GM19372 (cell line): ENCODE measurements around the gene SH3RF1.

Source experiments
- ATAC-seq: cut with Tn5 transposase; IDR thresholded peaks from one replicate; pipeline ENCODE4 v1.9.1; 2021; ENCODE audit warnings: mild to moderate bottlenecking, low read depth, moderate library complexity; ENCODE audit not compliant: unreplicated experiment

Gene SH3RF1

DNA sequence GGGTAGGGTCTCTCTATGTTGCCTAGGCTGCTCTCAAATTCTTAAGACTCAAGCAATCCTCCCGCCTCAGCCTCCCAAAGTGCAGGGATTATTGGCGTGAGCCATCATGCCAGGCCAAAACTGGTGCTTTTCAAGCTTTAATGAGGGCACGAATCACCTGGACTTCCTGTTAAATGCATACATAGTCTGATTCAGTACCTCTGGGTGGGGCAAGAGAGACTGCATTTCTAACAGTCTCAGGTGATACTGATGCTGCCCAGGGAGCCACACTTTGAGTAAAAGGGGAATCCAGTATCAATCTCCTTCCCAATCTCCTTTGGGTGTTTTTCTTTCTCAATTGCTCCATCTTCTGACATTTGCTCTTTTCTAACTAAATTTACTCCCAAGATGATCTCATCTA is 96.5 kb downstream of the SH3RF1 start:
- ATAC-seq, result no peak

DNA sequence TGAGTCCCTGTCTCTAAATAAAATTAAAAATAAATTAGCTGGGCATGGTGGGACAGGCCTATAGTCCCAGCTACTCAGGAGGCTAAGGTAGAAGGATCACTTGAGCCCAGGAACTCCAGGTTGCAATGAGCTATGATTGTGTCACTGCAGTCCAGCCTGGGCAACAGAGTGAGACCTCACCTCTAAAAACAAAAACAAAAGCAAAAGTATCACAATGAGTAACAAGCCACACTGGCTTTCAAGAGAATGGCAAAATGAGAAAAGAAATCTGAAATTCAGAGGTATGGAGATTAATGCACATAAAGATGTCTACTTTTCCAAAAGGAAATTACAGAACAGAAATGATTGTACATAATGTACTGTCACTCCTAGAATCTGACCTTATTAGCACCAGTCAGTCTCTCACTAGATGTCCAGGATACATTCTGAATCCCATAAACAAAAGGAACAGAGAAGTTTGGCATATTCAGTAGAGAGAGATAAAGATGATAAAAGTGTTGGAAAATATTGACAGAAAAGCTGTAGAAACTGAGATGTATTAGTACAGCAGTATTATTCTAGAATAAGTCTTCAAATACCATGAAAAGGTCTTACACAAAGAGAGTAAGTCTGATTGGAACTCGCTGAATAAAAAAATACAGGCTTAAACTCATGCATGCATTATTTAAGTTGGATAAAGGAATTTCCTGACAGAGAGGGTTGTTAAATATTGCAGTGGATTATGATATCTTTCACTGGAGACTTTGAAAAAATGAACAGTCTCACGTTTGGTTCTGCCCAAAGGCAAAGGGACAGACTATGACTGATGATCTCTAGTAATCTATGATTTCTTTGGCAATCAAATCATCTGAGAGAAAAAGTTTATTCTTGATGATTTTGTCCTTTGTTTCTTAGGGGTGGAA is 102.5 kb downstream of the SH3RF1 start:
- peak; percentile 77 for ATAC-seq

DNA sequence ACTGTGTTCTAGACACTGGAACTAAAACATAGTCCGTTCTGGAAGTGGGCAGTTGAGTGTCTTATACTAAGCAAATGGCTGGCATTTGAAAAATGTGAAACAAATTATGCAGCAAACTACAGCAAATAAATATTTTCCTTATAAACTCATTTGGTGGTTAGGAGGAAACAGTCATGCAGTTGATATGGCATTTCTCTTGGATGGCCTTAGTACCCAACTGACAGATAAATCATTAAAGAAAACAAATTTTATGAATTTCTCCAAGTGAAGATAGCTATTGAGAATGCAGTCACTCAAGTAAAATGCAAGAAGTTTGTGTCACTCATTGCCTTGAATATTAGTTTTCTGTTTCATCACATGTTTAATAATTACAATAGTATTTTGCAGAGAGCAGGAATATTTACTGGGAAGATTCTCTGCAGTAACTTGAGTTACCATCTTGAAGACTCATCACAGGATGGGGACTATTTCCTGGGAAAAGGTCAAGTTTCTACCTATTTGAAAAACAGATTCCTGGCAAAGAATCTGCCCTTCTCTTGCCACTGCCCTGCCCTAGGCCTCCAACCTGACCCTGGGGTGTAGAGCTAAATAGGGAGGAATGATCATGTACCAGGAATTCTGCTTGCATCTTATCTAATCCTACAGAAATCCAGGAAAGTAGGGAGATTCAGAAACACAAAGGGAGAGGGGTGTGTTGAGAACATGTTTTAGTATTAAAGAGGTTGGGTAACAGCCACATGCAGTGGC is 105.9 kb downstream of the SH3RF1 start:
- ATAC-seq, result no peak

DNA sequence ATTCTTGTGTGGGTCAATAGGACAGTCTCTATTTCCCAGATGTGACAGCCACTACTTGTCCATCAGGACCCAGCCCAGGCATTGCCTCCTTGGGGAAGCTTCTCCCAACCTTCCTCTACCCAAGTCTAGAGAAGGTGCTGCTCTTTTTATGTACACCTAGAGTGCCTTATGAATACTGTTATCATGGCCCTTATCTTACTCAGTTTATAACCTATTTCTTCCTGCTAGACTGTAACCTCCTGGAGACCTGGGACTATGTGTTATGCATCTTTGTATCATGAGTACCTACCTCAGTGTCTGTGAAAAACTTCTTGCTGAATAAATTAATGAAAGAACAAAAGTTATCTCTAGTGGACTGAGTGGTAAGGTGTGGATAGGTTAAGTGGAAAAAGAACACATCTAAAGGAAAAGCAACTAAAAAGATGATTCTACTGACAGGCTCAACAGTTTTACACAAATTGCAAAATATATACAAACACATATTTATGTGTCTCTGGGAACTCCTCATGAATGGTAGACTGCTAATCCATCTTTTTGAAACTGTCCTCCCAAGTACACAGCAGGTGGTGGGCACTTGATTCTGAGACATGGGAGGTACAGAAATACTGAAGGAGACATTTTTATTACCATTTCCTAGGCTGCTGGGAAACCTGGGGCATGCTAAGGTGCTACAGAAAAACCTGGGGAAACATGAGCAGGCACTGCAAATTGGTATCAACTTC is 106.6 kb downstream of the SH3RF1 start:
- no peak for ATAC-seq

DNA sequence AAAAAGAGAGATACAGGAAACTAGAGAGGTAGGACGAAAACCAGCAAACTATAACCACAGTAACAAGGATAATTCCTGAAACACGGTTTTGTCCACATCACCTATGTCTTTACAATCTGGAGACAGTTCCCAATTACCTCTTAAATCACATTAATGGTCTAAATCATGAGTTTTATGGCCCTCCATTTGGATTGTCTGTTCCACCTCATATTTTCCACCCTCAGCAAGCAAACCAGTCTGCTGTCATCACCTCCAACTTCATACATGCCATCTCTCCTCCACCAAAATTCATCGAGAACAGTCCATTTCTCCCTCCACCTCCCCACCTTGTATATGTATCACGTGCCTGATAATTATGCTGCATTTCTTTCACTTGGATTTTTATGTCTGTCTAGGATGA is 107.3 kb downstream of the SH3RF1 start:
- ATAC-seq, result no peak

DNA sequence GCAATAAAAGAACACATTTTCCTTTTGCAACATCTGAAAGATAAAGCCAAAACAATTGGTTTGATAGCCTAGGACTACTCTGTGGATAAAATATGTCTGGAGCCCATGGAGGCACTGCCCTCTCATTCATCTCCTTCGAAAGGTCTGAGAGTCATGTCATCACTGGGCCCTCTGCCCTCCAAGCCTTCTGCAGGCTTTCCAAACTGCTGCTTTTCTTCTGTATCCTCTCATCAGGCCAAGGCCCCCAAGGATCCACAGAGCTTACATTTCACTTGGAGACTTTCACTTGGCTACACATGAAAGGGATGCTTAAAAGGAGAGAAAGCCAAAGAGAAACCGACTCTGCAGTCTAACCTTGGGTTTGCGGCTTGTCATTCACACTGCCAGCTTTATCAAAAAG is 109.9 kb downstream of the SH3RF1 start:
- no peak for ATAC-seq

DNA sequence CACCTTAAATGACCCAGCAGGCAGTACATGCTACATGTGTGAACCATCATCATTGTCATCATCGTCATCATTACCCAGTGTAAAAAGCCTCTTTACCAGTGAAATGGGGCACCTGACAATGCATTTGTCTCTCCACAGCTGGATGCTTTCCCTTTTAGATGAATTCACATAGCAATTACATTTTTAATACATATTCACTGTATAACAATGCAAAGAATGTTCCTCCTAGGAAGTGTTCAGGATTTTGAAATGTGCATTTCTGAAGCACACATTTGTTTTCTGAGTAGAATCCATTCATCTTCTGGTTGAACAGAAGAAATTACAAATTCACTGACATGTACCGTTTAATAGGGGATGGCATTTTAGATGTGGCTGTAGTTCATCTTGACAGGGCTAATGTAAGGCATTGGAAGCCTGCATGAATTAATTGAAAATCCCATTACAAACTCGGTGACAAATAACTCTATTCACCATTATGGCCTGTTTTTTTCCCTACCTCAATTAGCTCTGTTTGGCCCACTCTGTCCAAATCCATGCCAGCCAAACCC is 111.1 kb downstream of the SH3RF1 start:
- no peak for ATAC-seq

DNA sequence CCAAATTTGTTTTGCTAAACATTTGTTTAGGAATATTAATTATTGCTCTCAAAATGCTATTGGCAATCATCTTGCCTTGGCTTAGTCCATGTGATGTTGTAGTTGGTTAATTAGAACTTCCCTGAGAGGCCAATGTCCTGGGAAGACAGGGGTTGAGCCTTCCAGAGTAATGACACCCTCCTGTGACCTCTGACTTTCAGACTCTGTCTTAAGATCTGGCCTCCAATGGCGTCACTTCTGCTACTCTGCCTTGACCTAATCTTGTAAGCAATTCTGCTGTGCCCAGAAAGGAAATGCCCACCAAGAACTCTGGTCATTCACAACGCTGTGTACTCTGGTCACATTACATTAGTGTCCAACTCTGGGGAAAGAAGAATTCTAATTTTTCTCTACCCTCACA is 111.9 kb downstream of the SH3RF1 start:
- ATAC-seq, result no peak

DNA sequence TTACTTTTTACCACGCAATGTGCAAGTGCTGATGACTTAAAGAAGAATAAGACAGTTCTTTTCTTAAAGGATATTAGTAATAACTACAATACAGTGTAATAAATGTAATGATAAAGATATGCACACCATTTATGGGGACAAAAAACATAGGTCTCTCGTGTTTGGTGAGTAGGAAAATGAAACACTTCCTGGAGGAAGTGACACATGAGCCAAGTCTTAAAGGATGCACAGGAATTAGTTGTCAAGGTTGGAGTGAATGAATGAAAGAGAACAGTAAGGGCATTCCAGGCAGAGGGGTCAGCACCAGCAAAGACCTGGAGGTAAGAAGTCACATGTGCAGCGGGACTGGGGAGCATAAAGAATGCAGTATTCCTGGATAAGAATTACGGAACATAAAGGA is 112.7 kb downstream of the SH3RF1 start:
- no peak for ATAC-seq

DNA sequence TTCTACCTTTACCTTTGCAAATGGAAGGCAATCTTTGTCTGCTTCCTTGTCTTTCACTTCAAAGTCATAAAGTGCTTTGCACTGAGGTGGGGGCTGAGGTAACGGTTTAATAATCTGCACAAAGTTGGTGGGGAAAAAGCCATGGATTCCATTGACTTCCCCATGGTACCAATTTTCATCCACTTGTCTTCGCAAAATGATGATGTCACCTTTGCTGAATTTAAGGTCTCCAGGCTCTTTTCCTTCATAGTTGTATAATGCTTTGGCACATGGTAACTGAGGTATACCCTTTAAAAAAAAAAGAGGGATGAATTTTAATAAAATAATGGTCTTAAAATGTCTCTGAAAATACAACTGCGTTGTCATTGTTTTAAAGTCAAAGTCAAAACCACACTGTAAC is 114.4 kb downstream of the SH3RF1 start:
- no peak for ATAC-seq

DNA sequence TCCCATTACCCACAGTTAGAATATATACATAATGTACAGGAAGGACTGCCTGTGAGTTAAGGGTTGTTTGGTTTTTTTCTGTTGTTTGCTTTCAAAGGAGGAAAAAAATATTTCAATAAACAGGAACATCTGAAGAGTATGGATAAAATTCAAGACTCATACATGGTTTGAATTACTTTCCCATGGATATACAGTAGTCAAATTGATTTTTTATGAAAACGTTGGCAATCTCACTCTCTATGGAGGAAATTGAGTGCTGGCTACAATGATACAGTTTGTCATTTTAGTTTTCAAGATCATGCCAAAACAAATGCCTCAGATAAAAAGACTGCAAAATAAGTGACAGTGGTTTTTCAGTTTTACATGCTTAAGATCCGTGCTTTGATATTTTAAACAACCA is 116.6 kb downstream of the SH3RF1 start:
- no peak for ATAC-seq

DNA sequence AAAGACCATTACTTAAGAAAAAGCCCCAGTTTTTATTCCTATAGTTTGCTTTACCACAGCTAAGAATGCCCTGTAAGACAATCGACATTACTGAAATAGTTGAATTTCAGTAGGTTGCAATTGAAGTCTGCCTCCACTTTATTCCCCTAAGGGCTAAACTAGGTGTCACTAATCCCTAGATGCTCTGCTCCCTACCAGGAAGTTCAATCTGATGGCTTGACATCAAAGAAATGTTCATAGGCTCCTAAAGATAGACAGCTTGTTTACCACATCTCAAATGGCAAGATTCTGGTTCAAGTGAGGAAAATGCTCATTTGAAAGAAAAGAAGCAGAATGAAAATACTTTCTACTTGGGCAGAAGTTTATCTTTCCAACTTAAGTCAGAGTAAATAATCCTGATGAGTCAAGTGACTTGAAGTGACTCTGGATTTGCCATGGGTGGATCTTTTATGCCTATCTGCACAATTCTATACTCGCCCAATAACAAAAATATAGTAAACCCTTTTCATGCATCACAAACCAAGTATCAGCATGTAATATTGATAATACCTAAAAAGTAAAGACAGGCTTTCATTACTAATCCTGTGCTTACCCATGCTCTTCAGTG is 117.2 kb downstream of the SH3RF1 start:
- no peak for ATAC-seq

DNA sequence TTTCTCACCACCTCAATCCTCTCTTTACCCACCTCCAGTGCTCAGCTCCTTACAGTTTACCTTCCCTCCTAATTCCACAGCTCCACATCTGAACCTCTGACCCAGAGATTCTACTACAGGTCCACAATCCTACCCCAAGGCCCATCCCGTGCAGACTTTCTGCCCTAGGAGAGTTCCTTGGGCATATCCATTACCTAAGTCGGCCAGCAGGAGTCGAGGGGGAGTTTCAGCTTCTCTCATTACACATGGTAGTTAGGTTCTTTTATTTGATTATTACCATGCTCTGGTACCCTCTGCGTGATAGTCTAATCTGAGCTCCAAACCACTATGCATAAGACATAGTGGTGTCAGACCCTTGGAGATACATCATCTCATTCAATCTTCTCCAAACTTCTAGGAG is 117.9 kb downstream of the SH3RF1 start:
- ATAC-seq, result no peak

DNA sequence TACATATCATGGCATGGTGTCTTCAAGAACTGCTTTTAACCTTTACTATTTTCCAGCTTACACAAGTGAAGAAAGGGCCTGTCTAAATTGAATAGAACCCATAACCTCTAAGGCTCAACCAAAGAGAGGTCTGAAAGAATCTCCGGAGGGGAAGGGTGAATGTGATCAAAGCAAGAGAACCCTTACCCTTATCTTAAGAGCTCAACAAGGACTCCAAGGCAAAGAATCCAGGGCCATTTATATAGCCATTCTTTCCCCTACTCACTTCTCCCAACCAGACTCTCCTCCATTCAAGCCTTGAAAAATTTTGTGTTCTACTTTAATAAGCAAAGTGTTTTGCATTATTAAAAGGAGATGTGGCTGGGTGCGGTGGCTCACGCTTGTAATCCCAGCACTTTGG is 118.7 kb downstream of the SH3RF1 start:
- ATAC-seq, result no peak

DNA sequence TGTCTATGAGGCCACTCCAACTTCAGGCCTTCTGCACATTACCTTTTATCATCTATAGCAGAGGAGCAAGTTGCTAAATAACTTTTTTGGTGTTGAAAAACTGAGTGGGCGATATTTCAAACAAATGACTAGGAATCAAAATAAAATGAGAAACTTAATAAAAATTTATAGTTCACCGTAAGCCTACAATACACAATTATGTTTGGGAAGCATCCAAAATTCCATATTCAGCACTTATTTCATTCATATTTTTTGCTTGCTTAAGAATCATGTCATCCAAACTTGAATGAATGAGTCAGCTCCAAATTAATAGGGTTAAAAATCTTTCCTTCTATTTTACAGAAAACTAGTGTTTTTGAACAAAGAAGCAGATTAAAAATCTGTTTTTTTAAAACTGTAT is 119.1 kb downstream of the SH3RF1 start:
- ATAC-seq, result no peak

DNA sequence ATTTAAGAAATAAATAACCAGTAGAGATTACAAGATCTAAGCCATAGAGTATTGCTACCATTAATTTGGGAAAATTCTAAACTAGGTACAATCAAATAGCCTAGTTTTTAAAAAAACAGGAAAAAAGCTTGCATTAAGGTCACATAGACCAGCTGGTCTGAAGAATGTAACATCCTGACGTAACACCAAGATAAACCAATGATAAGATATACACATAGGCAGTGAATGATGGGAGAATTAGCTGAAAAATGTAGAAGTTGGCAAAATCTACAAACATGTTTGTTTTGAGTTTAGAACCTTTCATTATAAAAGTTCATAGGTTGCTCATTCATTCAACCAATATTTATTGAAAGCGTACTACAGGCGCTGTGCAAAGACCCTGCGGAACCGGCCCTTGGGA is 120.0 kb downstream of the SH3RF1 start:
- ATAC-seq, result no peak

DNA sequence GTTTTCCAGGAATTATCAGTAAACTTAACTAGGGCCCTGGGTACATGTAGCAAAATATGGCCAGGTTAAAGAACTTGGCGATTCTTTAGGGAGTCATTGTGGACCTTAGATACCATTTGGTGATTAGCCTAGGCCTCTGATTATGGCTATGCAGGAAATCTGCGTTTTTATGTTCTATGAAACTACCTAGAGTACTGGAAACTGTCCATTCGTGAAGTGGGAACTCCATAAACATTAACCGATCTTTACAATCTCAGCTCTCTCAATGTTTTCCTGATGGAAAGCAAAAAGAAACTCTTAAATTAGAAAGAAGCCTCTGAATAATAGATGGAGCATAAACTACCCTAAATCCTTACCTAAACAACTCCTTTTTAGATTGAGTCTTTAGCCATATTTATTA is 121.9 kb downstream of the SH3RF1 start:
- no peak for ATAC-seq

DNA sequence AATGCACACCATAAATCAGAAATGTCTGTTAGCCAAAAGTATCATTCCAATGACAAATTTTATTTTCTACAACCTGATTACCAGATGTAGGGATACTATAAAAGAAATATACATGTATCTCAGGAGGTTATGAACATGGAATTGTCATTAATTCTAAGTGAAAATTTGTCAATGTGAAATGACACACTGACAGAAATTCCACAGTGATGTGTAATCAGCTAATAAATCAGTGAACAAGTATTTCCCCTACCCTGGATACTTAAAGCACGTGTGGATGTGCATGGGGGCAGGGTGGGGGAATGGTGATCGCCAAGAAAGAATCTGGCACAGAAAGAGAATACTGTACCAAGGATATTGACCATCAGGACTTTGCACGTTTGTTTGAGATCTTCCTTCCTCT is 123.6 kb downstream of the SH3RF1 start:
- no peak for ATAC-seq

DNA sequence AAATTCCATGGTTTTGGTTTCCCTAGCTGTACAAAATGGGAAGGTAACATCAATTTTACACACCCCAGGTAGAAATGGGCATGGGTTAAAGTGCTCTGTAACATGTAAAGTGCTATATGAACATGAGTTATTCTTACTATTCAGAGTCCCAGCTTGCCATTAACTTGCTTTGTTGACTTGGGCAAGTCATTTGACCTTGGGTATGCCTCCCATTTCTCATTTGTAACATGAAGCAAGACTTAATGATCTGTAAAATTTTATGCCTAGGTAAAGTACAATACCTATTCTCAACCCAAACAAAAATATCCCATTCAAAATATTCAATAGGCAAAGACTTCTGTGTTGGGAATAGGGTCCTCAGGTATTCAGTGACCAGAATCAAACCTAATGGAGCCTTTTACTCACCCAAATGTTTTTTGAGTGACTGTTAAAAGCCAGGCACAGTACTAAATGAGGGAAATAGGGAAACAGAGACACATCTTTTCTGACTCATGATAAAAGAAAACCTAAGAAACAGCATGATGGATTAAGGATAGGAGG is 126.6 kb downstream of the SH3RF1 start:
- ATAC-seq, result no peak

DNA sequence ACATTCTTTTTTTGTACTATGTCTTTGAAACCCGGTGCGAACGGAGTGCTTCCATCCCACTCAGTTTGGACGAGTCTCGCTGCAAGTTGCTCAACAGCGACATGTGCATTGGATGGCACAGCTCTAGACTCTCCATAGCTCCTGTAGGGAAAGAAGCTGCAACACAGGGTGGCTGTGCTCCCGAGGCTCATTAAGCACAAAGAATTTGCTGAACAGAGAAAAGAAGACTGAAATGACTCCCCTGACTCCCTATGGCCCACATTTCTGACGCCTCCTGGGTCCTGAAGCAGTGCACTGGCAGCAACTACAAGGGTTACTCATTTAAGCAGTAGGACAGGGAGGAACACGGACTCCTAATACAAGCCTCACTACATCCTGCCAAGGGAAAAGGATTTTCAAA is 127.4 kb downstream of the SH3RF1 start:
- ATAC-seq, result no peak
